HG02970 (cell line): Measurements from ENCODE around the gene TUBA4B.
A peak's percentile ranks its signal among the peaks of the same experiment; 100 is the strongest.
"Not testable (repeated sequence)": the region's sequence is repeated elsewhere in the genome, so short reads cannot be mapped to it uniquely, and the experiment has no call there.

ENCODE experiments used
- ATAC-seq: cut with Tn5 transposase; IDR thresholded peaks from one replicate; pipeline ENCODE4 v1.9.1; 2021; ENCODE audit warnings: mild to moderate bottlenecking, moderate library complexity, moderate number of reproducible peaks; ENCODE audit not compliant: unreplicated experiment, low FRiP score

Gene TUBA4B

DNA sequence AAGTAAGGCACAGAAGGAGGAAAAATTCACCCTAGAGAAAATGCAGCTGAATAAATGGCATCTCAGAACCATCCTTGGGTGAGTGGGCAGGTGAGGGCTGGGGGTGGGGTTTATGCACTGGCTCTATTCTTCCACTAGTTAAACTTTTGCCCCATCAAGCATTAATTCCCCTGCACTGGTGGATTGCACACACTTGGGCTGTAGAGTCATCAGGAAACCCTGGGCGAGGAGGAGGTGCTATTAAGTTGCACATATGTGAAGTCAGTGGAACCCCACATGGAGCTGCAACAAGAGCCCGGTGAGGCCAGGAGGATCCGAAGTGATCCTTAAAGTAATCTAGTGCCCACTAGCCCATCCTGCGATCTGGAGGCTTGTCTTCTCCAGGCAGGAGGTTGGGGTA, 19.3 kb downstream of the TUBA4B start:
- ATAC-seq: no peak

DNA sequence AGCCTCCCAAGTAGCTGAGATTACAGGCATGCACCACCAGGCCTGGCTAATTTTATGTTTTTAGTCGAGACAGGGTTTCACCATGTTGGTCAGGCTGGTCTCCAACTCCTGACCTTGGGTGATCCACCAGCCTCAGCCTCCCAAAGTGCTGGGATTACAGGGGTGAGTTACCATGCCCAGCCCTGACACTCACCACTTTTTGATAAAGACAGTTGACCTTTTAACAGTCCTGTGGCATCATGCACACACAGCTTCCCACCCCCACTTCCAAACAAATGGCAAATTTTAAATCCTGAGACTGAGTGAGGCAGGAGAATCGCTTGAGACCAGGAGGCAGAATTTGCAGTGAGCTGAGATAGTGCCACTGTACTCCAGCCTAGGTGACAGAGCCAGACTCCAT, 20.0 kb downstream of the TUBA4B start:
- no peak for ATAC-seq

DNA sequence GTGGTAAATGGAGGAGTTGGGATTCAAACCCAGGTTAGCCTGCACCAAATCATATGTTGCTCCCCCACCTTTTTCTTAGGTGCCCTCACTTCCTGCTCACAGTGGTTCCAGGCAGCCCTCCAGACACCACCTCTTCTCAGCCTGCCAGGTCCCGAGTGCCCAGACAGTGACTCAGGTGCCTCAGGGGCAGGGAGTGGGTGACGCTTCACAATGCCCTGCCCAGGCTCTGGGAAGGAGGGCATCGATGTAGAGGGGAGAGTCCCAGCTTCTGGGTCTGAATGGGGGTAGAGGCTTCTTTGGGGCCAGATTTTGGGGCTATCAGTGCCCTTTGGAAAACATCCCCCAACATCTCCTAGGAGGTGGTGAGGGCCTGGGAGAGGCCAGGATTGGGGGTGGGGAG, 20.9 kb downstream of the TUBA4B start:
- ATAC-seq: no peak

DNA sequence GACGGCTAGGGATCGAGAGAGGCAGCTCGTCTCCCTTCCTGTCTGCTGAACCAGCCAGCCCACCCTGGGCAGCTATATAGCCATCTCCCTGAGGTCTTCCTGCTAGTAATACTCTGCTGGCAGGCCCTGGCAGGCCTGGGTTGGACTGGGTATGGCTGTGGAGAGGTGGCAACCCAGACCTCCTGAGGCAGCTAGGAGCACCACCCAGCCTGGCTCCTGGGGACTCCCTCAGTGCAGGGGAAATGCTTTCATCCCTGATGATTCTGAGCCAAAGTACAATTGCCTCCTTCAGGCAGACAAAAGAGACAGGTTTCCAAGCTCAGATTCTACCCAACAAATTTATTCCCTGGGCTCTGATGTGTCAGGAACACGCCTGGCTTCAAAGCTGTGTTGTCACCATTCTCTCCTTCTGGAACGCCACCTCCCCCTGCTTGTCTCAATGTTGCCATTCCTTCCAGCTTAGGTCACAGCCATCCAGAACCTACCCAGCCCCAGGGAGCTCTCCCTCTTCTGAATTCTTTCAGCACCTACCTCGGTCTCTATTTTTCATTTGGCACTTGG, 21.4 kb downstream of the TUBA4B start:
- ATAC-seq: no peak

DNA sequence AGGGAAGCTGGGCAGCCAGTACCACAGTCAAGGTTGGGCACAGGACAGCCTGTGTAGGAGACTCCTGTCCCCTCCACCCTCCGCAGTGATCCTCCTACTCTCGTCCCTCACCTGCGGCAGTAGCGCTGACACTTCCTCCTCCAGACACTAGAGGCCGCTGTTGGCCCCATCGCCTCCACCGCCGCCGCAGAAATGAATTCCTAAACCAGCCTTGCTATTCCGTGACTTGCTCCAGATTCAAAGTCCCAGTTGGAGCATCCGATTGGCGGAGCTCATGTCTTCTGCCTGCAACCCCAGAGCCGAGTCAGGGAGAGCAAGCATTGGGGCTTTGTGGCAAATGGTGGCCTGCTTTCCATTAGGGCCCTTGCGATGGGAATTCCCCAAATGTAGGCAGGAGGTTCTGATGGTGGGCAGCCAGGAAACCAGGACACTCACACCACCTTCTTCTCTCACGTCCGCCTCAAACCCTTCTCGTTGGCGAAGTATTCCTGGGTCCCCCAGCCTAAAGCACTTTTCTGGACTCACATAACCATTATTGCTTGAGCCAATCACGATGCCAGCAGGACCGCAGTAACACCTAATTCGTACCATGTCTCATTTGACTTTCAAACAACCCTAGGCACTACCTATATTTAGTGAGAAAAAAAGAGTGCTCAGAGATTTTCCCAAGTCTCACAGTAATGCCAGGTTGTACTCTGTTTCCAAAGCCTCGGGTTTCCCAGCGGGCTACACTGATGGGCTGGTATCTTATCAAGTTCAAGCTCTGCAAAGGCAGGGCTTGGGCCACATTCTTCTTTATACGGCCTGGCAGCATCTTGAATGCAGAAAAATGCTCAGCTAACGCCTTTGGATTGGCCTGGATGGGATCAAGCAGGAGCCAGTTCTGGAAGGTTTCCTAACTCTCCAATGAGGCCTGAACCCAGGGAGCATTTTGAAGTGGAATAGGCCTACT, 24.9 kb downstream of the TUBA4B start:
- ATAC-seq: peak; percentile 32

DNA sequence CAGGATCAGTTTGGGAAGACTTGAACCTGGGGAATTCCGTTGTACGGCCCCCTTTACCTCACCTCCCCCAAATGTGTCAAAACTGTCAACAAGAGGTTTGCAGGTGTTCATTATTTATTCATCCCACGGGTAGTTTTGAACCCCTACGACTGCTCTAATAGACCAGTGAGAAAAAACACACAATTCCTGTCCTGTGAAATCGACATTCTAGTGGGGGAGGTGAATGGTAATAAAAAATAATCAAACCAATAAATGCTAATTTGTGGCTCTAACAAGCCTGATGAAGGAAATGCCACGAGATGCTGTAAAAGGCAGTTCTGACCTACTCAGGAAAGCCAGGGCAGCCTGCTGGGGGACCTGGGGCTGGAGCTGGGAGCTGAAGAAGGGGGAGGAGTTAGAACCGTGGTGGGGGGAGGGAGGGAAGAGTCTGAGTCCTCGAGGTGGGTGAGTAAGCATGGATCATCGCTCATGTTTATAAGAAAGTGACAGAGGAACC, 25.7 kb downstream of the TUBA4B start:
- no peak for ATAC-seq

DNA sequence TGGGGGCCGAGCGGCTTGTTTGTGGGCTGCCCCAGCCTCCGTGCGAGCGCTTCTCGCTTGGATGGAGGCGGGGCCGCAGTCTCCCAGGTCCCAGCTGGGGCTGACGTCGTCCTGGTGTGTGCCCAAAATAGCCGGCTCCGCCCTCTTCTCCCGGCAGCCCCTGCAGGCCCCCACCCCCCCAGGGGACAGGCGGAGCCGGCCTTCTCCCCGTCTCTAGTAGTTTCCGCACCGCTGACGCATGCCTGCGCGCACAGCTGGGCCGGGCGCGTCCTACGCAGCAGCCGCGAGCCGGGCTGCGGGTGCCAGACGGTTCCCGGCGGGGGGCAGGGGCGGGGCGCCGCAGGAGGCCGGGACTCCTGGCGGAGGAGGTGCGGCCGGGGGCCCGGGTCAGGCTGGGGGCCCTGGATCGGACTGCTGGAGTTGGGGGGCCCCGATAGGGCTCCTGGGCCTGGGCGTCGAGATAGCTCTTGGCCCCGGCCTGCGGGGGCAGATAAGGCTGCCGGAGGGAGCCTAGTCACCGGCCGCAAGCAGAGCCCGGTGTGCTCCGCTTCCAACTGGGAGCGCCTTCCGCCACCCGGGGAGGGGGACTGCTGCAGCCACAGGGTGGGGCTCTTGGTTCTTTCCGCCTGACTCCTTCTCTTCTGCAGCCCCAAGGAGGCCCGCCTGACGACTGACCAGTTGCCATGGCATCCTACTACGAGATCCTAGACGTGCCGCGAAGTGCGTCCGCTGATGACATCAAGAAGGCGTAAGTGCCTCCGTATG, 26.3 kb downstream of the TUBA4B start, which contains the start of gene DNAJB2:
DNAJB2 (plus strand) TSS at position 216 of the 765 bp plus-strand sequence; CDS start at position 684, 468 bp downstream.
- peak; percentile 88 for ATAC-seq

DNA sequence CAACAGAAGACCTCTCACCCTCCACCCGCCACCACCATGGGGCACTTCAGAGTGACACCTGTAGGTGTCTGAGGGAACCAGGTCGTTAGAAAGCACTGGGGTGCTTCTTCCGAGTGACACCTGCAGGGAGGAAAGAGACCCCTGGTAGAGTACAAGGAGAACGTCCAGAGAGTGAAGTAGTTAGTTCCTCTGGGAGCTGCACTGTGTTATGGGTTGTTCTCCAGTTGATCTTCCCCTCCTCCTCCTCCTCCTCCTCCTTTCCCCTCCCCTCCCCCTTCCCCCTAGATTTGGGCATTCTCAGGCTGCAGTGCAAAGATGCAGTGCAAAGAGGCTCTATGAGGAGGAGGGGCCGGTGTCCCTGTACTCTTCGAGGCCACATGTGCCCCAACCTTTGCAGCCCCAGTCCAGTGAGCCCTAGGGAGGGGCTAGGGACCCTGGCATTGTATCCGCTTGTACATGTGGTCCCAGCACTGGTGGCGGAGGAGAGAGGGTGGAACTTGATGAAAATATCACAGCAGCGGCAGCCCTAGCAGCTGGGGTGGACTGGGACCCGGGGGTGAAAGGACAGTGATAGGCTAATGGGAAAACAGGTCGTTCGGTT, 27.0 kb downstream of the TUBA4B start:
- ATAC-seq: no peak

DNA sequence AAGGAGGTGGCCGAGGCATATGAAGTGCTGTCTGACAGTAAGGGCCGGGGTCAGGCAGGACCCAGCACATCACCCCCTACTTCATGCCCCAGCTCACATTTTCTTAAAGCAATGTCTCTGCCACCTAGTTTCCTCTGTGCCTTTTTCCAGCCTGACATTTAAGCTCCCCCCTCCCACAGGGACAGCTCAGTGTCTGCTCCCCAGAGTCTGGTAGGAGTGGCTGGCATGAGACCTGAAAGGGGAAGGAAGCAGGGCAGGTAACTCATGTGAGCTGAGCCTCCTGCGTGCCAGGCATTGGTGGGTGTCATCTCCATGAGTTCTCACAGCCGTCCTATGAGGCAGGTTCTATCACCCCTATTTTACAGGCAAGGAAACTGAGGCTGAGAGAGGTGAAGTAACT, 27.6 kb downstream of the TUBA4B start:
- no peak for ATAC-seq

DNA sequence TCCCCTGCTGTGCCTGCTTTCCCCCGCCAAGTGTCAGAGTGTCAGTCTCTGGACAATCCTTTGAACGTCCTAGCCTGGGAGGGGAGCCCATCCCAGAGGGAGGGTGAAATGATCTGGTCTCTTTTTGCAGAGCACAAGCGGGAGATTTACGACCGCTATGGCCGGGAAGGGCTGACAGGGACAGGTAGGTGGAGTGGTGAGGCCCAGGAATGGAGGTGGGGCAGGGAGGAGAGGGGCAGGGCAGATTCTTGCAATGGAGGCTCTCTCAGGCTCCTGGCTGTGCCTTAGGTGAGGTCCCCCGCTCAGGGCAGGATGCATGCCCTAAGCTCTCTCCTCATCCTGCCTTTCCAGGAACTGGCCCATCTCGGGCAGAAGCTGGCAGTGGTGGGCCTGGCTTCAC, 28.5 kb downstream of the TUBA4B start:
- ATAC-seq: no peak

DNA sequence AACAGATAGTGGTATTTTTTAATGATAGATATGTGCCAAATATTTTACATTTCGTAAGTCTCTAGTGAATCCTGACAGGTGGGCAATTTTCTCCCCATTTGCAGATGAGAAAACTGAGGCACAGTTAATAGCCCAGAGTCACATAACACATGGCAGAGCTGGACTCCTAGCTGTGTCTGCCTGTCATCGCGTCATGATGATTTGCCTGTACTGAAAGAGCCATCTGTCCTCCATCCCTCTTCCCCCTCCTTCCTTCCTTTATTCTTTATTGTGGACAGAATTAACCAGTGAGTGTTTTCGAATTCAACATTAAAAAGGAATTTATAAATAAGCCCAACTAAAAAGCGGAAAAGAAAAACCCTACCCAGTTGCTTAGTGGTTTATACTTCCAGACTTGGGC, 29.3 kb downstream of the TUBA4B start:
- ATAC-seq: no peak

DNA sequence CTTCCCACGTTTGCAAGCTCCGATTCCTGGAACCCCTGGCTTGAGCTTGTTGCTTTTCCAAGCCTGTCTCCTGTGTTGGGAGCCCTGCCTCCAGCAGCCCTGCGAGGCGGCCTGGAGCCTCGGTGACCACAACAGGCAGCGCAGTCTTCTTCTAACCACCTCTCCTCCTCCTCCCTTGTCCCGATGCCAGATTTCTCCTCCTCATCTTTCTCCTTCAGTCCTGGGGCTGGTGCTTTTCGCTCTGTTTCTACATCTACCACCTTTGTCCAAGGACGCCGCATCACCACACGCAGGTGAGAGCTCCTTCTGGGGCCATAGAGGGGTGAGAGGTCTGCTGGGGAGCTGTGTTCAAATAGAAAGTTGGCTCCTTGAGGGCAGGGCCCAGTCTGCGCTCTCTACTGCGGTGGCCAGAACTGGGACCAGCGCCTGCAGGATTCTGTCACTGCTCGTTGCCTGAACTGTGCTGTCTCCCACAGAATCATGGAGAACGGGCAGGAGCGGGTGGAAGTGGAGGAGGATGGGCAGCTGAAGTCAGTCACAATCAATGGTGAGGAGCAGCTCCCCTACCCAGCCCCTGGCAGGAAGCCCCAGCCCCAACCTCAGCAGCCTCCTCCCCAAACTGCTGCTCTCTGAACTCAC, 30.0 kb downstream of the TUBA4B start:
- ATAC-seq: no peak

DNA sequence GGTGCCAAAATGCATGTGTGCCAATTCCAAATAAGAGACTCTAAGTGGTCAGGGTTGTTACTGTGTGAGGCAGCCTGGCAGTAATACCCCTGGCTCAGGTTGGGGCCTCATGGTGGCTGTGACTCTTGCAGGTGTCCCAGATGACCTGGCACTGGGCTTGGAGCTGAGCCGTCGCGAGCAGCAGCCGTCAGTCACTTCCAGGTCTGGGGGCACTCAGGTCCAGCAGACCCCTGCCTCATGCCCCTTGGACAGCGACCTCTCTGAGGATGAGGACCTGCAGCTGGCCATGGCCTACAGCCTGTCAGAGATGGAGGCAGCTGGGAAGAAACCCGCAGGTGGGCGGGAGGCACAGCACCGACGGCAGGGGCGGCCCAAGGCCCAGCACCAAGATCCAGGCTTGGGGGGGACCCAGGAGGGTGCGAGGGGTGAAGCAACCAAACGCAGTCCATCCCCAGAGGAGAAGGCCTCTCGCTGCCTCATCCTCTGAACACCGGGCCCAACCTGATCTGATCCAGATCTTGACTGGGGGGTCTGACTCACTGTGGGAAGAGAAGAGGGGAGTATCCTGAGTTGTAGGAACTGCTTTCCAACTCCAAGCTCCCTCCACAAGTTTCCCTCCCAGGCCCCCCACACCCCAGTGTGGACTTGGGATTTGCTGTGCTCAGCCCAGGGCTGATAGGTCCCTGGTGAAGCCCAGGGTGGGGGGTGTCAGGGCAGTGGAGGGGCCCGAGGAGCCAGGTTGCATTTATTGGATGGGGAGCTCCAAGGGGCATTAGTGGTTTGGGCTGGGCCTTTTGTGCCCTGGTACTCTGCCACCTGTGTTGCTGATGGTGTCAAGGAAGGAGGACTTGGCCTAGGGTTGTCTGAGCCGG, 31.7 kb downstream of the TUBA4B start:
- no peak for ATAC-seq

DNA sequence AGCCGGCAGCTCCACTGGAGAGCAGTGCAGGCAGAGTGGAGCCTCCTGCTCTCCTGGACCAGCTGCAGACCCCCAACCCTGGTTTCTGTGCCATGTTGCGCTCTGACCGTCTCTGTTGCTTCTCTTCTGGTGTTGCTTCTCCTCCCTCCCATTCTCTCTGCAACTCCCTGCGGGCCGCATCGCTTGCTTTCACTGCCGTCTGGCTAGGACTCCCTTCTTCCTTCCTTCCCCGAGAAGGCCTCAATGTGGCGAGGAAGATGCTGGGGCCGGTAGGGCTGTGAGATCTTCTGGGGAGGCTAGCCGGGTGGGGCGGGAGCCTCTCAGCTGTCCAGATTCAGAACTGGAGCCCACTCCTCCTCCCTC, 32.3 kb downstream of the TUBA4B start:
- ATAC-seq: no peak

DNA sequence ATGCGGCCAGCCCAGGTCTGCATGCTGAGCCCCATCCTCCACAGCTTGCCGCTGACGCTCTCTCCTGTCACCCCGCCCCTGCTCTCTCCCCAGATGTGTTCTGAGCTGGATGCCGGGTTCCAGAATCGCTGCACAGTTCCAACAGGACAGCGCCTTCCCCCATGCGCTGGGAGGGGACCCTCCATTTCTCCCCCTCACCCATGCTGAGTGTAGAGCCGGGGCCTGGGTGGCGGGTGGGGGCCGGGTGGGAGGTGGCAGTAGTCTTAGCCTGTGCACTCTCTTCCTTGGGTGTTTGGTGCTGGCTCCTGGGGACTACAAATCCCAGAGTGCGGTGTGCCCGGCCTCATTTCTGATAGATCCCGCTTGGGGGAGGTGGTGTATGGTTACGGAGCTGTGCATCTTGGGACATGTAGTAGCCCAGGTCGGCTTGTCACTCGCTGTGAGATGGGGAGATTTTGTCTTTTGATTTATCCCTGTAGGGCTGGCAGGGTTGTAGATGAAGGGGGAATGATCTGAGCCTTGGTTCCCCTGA, 32.9 kb downstream of the TUBA4B start:
- ATAC-seq: no peak

DNA sequence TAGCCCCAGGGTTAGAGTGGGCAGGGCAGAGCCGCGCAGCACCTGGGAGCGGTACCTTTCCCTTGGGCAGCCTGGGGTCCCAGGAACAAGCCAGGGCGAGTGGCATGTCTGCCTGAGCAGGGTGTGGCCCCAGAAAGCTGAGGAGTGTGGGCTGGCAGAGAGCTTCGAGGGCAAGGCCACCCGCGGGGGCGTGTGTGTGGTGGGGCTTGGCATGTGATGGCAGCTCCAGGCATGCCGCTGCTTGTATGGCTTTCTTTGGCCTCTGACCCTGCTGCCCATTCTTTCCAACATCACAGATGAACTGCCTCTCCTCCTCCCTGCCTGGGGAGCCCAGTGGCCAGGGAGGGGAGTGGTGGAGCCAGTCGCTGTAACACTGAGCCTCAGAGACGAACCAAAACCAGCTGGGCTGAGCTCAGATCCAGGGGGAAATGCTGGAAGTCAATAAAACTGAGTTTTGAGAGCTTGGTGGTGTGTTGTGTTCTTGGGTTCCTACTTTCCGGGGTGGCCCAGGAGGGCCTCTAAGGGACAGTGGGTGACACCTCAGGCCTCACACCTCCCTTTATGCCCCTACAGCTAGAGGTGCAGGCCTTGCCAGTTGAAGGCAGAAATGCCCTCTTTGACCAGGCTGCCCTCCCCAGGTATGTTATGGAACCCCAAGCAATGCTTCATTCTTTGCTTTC, 33.5 kb downstream of the TUBA4B start:
- ATAC-seq: no peak

DNA sequence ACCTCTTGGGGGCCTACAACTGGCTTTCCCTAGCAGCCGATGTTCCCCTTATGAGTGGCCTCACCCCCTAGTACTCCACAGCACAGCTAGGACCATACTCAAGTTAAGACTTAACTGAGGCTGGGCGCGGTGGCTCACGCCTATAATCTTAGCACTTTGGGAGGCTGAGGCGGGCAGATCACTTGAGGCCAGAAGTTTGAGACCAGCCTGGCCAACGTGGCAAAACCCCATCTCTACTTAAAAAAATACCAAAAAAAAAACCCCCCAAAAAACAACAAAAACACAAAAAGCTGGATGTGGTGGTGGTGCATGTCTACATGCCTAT, 34.0 kb downstream of the TUBA4B start:
- not testable (repeated sequence) for ATAC-seq

DNA sequence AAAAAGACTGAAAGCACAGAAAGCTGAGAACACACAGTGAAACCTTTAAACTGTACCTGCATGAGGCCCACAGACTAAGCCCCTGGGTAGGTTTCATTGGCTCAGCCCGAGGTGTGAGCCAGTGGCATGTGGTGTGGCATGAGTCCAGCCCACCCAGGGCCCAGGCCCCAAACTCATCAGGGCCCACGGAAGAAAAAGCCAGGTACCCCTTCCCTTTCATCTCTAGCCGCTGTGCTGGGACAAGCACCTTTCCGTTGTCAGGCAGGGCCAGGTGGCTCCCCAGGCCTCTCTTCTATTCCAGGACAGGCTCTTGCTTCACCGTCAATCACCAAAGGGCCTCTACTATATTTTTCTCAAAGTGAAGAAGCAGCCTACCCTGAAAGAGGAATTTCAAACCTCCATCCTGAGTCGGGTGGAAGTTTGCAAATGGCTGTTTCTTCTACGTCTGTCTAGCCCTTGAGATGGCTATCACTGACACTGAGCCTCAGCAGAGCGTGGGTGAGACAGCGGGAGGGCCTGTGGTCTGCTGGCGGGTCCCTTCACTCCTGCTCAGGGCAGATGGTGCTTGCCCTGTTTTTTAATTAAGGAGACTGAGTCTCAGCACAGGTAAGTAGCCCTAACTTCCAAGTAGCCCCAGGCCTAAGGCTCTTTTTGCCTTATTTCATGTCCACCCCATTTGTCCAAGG, 34.7 kb downstream of the TUBA4B start:
- ATAC-seq: no peak
